Measurements from ENCODE around the gene GSE1. TPM values are rescaled to one million over a fixed set of nuclear protein-coding genes. Genes with fewer than 3 reads are reported as not detected.

The GSE1 gene
- total and polyA plus RNA-seq, 9 of the 15 experiments (the other 6 are each of a cell fraction or from before 2014, with no cell fraction given), result 12.2 to 244 (median 57.9) TPM

DNA sequence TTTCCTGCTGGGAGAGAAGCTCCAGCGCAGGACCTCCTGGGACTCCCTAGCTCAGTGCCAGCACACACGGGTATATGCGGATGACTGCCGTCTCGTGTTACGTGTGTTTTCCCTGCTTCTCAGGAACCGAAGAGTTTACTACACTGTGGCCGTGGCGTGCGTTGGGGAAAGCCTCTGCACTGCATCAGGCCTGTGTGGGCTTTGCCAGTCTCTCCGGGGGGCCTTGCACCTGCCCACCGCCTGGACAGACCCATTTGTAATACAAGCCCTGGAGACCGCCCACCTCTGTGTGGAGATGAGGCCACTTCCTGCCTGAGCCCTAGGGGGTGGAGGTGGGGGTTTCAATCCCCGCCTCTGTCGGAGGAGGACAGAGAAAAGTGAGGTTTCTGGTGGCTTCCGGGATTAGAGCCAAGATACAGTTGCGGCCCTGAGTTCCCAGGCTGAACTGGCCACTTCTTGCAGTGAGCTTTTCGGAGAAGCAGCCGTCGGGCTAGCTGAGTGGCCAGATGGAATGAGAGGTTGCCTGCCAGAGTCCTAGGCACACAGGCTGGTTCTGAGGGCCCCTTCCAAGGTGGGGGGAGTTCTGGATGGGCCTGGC is 43.4 kb upstream of the GSE1 start (continued):
- TF ChIP-seq, protein P1, sequence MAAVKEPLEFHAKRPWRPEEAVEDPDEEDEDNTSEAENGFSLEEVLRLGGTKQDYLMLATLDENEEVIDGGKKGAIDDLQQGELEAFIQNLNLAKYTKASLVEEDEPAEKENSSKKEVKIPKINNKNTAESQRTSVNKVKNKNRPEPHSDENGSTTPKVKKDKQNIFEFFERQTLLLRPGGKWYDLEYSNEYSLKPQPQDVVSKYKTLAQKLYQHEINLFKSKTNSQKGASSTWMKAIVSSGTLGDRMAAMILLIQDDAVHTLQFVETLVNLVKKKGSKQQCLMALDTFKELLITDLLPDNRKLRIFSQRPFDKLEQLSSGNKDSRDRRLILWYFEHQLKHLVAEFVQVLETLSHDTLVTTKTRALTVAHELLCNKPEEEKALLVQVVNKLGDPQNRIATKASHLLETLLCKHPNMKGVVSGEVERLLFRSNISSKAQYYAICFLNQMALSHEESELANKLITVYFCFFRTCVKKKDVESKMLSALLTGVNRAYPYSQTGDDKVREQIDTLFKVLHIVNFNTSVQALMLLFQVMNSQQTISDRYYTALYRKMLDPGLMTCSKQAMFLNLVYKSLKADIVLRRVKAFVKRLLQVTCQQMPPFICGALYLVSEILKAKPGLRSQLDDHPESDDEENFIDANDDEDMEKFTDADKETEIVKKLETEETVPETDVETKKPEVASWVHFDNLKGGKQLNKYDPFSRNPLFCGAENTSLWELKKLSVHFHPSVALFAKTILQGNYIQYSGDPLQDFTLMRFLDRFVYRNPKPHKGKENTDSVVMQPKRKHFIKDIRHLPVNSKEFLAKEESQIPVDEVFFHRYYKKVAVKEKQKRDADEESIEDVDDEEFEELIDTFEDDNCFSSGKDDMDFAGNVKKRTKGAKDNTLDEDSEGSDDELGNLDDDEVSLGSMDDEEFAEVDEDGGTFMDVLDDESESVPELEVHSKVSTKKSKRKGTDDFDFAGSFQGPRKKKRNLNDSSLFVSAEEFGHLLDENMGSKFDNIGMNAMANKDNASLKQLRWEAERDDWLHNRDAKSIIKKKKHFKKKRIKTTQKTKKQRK (IDR thresholded peaks at IDR 0.05; ENCODE audit: borderline replicate concordance, low read depth, low read length), result no peak
- TF ChIP-seq TRIM24 (IDR thresholded peaks at IDR 0.05) (no peak), ILK (tag; IDR thresholded peaks at IDR 0.05; ENCODE audit: borderline replicate concordance, low read depth) (no peak), EHMT2 (IDR thresholded peaks at IDR 0.05) (no peak), ZNF57 (CRISPR knock-in tag; IDR thresholded peaks at IDR 0.05) (no peak), NFE2 (IDR thresholded peaks at IDR 0.05; ENCODE audit: low read depth) (no peak), SMAD2 (IDR thresholded peaks at IDR 0.05; ENCODE audit: low read depth, low read length) (no peak), IFI16 (CRISPR knock-in tag; IDR thresholded peaks at IDR 0.05) (no peak), CHCHD3 (CRISPR knock-in tag; IDR thresholded peaks at IDR 0.05) (no peak), GTF3C2 (IDR thresholded peaks at IDR 0.05; ENCODE audit: borderline replicate concordance, extremely low read depth, insufficient read length) (no peak), TRIM25 (IDR thresholded peaks at IDR 0.05; ENCODE audit: borderline replicate concordance) (no peak), WHSC1 (IDR thresholded peaks at IDR 0.05; ENCODE audit: low read length) (no peak), TCF3 (CRISPR knock-in tag; IDR thresholded peaks at IDR 0.05) (0 out of 2 replicates have a peak, but pooled peaks have one; percentile 19), ZNF217 (CRISPR knock-in tag; IDR thresholded peaks at IDR 0.05) (no peak), MTA3 (IDR thresholded peaks at IDR 0.05; ENCODE audit: borderline replicate concordance) (peak; percentile 64), RAD51 (IDR thresholded peaks at IDR 0.05; ENCODE audit: borderline replicate concordance, low read depth) (no peak), NFATC3 (IDR thresholded peaks at IDR 0.05) (no peak), JUN (IDR thresholded peaks at IDR 0.05; ENCODE audit: borderline replicate concordance, low read depth, low read length) (no peak), JUN (CRISPR knock-in tag; IDR thresholded peaks at IDR 0.05; ENCODE audit: borderline replicate concordance) (0 out of 2 replicates have a peak, but pooled peaks have one; percentile 69)
- TF ChIP-seq, protein P2, sequence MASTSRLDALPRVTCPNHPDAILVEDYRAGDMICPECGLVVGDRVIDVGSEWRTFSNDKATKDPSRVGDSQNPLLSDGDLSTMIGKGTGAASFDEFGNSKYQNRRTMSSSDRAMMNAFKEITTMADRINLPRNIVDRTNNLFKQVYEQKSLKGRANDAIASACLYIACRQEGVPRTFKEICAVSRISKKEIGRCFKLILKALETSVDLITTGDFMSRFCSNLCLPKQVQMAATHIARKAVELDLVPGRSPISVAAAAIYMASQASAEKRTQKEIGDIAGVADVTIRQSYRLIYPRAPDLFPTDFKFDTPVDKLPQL (IDR thresholded peaks at IDR 0.05; ENCODE audit: extremely low read depth, insufficient read length), result no peak
